Astrocyte (in vitro differentiated cells and primary cell): Measurements from ENCODE around the gene R3HCC1L. TPM values are rescaled to one million over a fixed set of nuclear protein-coding genes. Genes with fewer than 3 reads are reported as not detected.

Experiments
- DNase-seq: peaks from one replicate; pipeline ENCODE4 v3.0.0-alpha.2; 2010; ENCODE audit warnings: low read depth
- FAIRE-seq: peaks from 2 replicates; lab custom pipeline; 2011; peaks lifted over from hg19 to GRCh38; lab: Jason Lieb, UNC
- H2AFZ ChIP-seq: 2 replicates; pipeline ENCODE4 v1.6.0; 2012; ENCODE audit warnings: low read depth, low read length, inconsistent platforms
- H3K27ac ChIP-seq: 2 replicates; pipeline ENCODE4 v1.5.1; 2011; ENCODE audit warnings: low read depth, low read length, inconsistent platforms
- H3K27me3 ChIP-seq: 2 replicates; pipeline ENCODE4 v1.6.0; 2011; ENCODE audit warnings: low read length, inconsistent platforms; ENCODE audit not compliant: insufficient read depth
- H3K36me3 ChIP-seq: 2 replicates; pipeline ENCODE4 v1.5.1; 2011; ENCODE audit warnings: low read length, inconsistent platforms; ENCODE audit not compliant: insufficient read depth
- H3K4me1 ChIP-seq: 2 replicates; pipeline ENCODE4 v1.5.1; 2011; ENCODE audit warnings: low read length, inconsistent platforms; ENCODE audit not compliant: insufficient read depth
- H3K4me2 ChIP-seq: 2 replicates; pipeline ENCODE4 v1.6.0; 2012; ENCODE audit warnings: low read length, inconsistent platforms
- H3K4me3 ChIP-seq: 2 replicates; pipeline ENCODE4 v1.5.1; 2011; ENCODE audit warnings: low read depth, mild to moderate bottlenecking, low read length, inconsistent platforms; ENCODE audit not compliant: insufficient read depth
- H3K79me2 ChIP-seq: 2 replicates; pipeline ENCODE4 v1.6.0; 2012; ENCODE audit warnings: mild to moderate bottlenecking, low read length, inconsistent platforms; ENCODE audit not compliant: insufficient read depth
- H3K9ac ChIP-seq: 2 replicates; pipeline ENCODE4 v1.6.0; 2012; ENCODE audit warnings: mild to moderate bottlenecking, low read length, inconsistent platforms
- H3K9me3 ChIP-seq: 2 replicates; pipeline ENCODE4 v1.5.1; 2012; ENCODE audit warnings: low read depth, mild to moderate bottlenecking, low read length, inconsistent platforms; ENCODE audit not compliant: insufficient read depth
- H4K20me1 ChIP-seq: 2 replicates; pipeline ENCODE4 v1.6.0; 2012; ENCODE audit warnings: low read length, inconsistent platforms; ENCODE audit not compliant: insufficient read depth
- H3K27ac Mint-ChIP-seq: one replicate; pipeline ENCODE4 v1.8.0; 2021; ENCODE audit warnings: mild to moderate bottlenecking, mixed read lengths; ENCODE audit not compliant: unreplicated experiment
- H3K27me3 Mint-ChIP-seq: one replicate; pipeline ENCODE4 v1.8.0; 2021; ENCODE audit warnings: low read depth, mixed read lengths; ENCODE audit not compliant: unreplicated experiment
- H3K36me3 Mint-ChIP-seq: one replicate; pipeline ENCODE4 v1.8.0; 2021; ENCODE audit warnings: low read depth, mixed read lengths; ENCODE audit not compliant: unreplicated experiment
- H3K4me1 Mint-ChIP-seq: one replicate; pipeline ENCODE4 v1.8.0; 2021; ENCODE audit warnings: low read depth, mixed read lengths; ENCODE audit not compliant: unreplicated experiment
- H3K4me3 Mint-ChIP-seq: one replicate; pipeline ENCODE4 v1.8.0; 2021; ENCODE audit warnings: mild to moderate bottlenecking, moderate library complexity, mixed read lengths; ENCODE audit not compliant: unreplicated experiment
- H3K9me3 Mint-ChIP-seq: one replicate; pipeline ENCODE4 v1.8.0; 2021; ENCODE audit warnings: mild to moderate bottlenecking, mixed read lengths; ENCODE audit not compliant: unreplicated experiment
- CTCF ChIP-seq: IDR thresholded peaks from 2 replicates; pipeline ENCODE4 v1.5.1; 2011; ENCODE audit warnings: low read depth, mild to moderate bottlenecking, inconsistent platforms, low read length, moderate library complexity; ENCODE audit not compliant: insufficient read depth
- EZH2 ChIP-seq: IDR thresholded peaks from 2 replicates; pipeline ENCODE4 v1.6.1; 2012; ENCODE audit warnings: mild to moderate bottlenecking, low read length, inconsistent platforms; ENCODE audit not compliant: insufficient read depth
- total RNA-seq: library from RNA; stranded (reverse); gene quantifications from 2 replicates; pipeline ENCODE4 v1.2.1, GENCODE V29; 2021

The R3HCC1L gene
- total RNA-seq, 1 donor from 2014 or later: 19.9 TPM

GRCh38 chr10:98086837-98087708 lies 47.4 kb upstream of the R3HCC1L start:
- no peak overlapping the region for H3K27ac Mint-ChIP-seq
- H3K4me1 Mint-ChIP-seq: no peaks in the 10 kb centered on the region

GRCh38 chr10:98088186-98088971 lies 46.1 kb upstream of the R3HCC1L start:
- FAIRE-seq (no peak), DNase-seq (no peak)
- H3K27me3 ChIP-seq: no peaks in the 10 kb centered on the region
- H3K79me2 ChIP-seq: no peaks in the 10 kb centered on the region
- no peak overlapping the region for H3K4me3 ChIP-seq
- no peaks in the 10 kb centered on the region for H3K36me3 ChIP-seq
- H3K9me3 ChIP-seq: no peaks in the 10 kb centered on the region
- no peaks in the 10 kb centered on the region for H4K20me1 ChIP-seq
- no peak overlapping the region for H3K27ac Mint-ChIP-seq
- no peaks in the 10 kb centered on the region for H3K9me3 Mint-ChIP-seq
- H3K36me3 Mint-ChIP-seq: no peaks in the 10 kb centered on the region
- TF ChIP-seq CTCF: no peak
- no peak for TF ChIP-seq EZH2
- no peaks in the 10 kb centered on the region for H3K4me1 Mint-ChIP-seq
- no peak overlapping the region for H3K27ac ChIP-seq
- no peak overlapping the region for H3K4me3 Mint-ChIP-seq
- peaks cover 34% of the 10 kb centered on the region for H3K27me3 Mint-ChIP-seq
- no peak overlapping the region for H3K4me2 ChIP-seq
- no peak overlapping the region for H2AFZ ChIP-seq
- no peaks in the 10 kb centered on the region for H3K4me1 ChIP-seq
- H3K9ac ChIP-seq: no peak overlapping the region

More at GRCh38 chr10:98086837-98087708, 47.4 kb upstream of the R3HCC1L start:
- Mint-ChIP-seq H3K36me3 (no peaks in the 10 kb centered on the region), H3K27me3 (peaks cover 45% of the 10 kb centered on the region), H3K9me3 (peaks cover 3% of the 10 kb centered on the region), H3K4me3 (no peak overlapping the region)
- no peak for FAIRE-seq
- Histone ChIP-seq H3K27me3 (no peaks in the 10 kb centered on the region), H3K4me3 (no peak overlapping the region), H2AFZ (no peak overlapping the region), H3K4me1 (no peaks in the 10 kb centered on the region), H3K79me2 (no peaks in the 10 kb centered on the region), H4K20me1 (no peaks in the 10 kb centered on the region), H3K9ac (no peak overlapping the region), H3K27ac (no peak overlapping the region), H3K36me3 (no peaks in the 10 kb centered on the region), H3K4me2 (no peak overlapping the region), H3K9me3 (no peaks in the 10 kb centered on the region)
- no peak for TF ChIP-seq CTCF
- TF ChIP-seq EZH2: no peak
- DNase-seq: no peak
